HL-60/S4 (cell line): Measurements from ENCODE around the gene PCDH7.

ENCODE experiments used
- in situ Hi-C: fragments of 300-500 bp; cut with MboI; formaldehyde crosslinking; loops from 2 replicates; pipeline ENCODE4 v1.14.3; 2022; ENCODE audit warnings: low sequenced_read_pairs

PCDH7 gene

DNA sequence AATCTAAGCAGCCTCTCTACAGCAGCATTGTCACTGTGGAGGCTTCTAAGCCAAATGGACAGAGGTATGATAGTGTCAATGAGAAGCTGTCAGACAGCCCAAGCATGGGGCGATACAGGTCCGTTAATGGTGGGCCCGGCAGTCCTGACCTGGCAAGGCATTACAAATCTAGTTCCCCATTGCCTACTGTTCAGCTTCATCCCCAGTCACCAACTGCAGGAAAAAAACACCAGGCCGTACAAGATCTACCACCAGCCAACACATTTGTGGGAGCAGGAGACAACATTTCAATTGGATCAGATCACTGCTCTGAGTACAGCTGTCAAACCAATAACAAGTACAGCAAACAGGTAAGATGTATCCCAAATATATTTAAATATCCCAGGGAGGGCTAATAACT lies 4.1 kb downstream of the PCDH7 start:
- in situ Hi-C loops = no loop called here

- in situ Hi-C loops = no loop called here
These were observed 5.4 kb downstream of the PCDH7 start for GRCh38 chr4:30725562-30725961.

DNA sequence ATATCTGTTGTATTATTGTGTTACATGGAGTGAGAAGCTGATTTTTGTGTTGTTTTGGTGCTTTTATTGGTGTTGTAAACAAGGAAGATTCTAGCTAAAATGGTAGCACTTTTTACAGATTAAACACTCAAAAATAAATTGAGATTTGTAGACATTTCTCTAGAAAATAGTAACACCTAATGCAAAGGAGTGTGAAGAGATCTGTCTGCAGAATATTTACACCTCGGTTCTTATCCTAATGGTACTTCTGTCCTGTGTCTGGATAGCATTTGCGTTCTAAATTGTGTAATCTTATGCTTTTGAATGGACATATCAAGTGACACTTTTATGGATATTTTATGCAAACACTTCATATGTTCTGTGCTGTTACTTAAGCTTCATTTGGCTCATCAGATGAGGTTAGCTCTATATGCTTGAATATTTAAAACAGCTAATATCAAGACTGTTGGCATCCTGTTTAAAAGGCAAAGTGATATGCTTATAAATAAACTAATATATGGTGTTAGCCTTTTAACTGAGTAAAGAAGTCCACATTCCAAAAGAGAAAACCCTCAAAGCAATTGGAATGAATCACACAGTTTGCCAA lies 6.0 kb downstream of the PCDH7 start:
- in situ Hi-C loops = no loop called here

- in situ Hi-C loops = no loop called here
These were observed 7.2 kb downstream of the PCDH7 start for GRCh38 chr4:30727409-30727808.

- in situ Hi-C loops = no loop called here
These were observed 8.1 kb downstream of the PCDH7 start for GRCh38 chr4:30728311-30728710.

DNA sequence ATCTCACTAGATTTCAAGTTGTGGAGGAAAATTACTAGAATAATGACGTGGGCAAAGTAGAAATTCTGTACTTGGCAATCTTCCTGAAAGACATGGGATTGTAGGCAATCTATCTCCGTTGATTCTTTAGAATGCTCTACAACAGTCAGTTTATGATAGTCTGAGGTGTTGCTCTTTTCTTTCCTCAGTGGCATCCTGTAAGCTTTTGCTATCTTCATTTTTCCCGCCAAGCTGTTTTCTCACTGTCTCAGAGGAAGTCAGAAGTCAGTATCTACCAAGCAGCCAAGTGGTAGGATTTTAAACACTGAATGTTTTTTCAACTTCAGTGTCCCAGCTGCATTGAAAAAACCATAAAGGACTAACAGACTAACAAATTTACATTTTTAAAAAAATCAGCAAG lies 23.7 kb downstream of the PCDH7 start:
- in situ Hi-C loops = no loop called here

DNA sequence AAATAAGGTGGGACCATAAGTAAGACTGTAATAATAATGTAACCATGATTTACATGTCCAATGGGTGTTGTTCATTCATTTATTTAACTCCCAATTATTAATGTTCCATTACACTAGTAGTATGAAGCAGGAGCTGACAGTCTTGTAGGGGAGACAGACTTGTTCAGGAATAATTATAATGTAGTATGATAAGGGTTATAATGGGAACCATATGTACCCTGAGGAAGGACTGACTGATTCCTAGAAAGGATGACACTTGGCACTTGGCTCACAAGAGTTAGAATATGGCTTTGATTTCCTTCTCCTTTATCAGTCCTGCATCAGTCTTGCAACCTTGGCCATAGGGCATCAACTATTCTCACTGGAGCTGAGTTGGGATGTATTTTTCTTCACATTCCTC lies 24.2 kb downstream of the PCDH7 start:
- in situ Hi-C loops = no loop called here

DNA sequence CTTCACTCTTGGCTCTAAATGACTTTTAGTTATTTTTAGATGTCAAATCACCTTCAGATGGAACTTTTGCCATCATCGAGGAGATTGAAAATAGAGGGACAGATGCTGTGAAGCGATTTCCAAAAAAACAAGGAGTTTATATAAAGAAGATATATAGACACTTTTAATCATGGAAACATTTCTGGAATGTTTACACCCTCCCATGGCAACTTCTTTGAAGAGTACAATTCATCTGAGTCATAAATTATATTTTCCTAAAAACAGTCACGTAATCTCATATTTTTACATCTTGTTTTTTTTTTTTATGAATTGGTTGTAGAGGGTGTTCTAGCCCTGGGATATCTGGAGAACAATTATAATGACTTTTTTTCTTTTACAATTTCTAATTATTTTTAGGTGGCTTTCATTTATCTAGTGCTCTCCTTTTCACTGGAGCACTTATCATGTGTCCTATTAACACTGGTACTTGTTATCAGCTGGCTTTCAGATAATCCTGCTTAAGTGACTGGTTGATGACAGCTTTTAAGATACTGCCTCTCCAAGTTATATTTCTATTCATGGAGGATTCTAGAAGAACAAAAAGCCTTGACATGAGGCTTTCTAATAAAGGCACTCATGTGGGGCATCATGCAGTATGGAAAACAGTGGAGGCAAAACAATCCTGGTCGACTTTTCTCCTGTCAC lies 24.9 kb downstream of the PCDH7 start:
- in situ Hi-C loops = no loop called here

DNA sequence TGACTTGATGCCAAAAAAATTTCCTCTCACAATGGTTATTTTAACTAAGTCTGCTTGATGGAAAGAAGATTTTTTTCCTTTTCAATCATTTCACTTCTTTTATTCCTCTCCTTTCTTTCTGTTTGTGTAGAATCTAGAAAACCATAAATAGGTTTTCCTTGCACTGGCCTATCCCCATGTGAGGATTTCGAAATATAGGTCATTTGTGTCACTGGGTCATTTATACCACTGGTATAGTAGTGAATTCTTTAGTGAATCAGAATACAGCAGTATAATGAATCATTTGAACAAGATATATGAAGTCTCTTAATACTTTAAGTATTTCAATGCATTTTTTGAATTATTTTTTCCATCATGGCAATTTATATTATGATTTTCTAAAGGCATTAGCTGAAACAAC lies 26.6 kb downstream of the PCDH7 start:
- in situ Hi-C loops = no loop called here

- in situ Hi-C loops = no loop called here
These were observed 33.1 kb downstream of the PCDH7 start for GRCh38 chr4:30753316-30753715.

- in situ Hi-C loops = no loop called here
These were observed 33.9 kb downstream of the PCDH7 start for GRCh38 chr4:30754021-30754420.

- in situ Hi-C loops = no loop called here
These were observed 35.2 kb downstream of the PCDH7 start for GRCh38 chr4:30755346-30755745.

DNA sequence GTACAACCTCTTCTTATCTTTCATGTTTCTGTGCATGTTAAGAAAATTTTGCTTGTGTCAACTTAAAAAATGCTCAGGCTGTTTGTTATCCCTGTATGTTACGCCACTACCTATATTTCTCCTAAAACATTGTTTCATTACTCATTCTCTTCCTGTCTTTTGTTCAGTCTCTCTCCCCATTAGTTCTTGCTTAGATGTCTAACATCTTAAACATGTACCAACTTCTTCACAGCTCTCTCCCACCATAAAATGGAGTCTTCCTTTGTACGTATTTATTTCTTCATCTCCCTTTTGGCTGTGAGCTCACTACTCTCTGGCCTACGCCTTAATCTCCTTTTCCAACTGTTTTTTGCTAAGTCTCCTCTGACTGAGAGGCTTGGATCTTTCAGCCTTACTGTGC lies 36.4 kb downstream of the PCDH7 start:
- in situ Hi-C loops = no loop called here

- in situ Hi-C loops = no loop called here
These were observed 37.2 kb downstream of the PCDH7 start for GRCh38 chr4:30757357-30757756.

- in situ Hi-C loops = no loop called here
These were observed 40.4 kb downstream of the PCDH7 start for GRCh38 chr4:30760551-30760950.

DNA sequence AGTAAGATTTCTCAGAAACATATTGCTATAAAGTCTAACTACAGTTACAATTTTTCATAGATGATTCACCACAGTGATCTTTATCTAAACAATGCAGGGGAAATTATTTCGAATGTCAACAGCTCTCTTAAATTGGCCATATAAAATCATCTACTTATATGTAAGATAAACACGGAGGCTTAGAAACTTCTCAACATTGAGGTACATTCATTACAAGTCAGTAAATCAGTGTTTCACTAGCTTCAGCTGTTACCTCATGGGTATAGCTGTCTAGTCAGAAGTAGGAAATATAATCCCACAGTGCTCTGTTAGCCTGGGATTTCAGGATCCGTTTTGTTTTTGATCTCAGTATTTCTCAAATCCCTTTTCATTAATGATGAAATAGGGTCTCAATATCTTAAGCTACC lies 43.2 kb downstream of the PCDH7 start:
- in situ Hi-C loops = no loop called here

DNA sequence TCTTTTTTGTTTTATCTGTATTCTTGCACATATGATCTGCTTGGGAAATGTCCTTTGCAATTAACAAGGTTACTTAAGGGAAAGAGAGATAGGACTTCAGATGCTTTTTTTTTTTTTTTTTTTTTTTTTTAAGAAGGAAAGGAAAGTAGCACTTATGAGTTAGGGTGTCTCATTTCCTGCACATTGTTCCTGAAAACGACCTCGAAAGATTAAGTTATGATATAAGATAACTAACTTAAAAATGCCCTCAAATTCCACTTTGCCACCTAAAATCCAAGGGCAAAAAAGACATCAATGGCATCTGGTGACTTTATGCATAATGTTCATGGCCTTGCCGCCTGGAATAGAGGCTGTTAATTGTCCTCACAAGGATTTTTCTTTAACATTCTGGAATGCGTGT lies 44.9 kb downstream of the PCDH7 start:
- in situ Hi-C loops = no loop called here

DNA sequence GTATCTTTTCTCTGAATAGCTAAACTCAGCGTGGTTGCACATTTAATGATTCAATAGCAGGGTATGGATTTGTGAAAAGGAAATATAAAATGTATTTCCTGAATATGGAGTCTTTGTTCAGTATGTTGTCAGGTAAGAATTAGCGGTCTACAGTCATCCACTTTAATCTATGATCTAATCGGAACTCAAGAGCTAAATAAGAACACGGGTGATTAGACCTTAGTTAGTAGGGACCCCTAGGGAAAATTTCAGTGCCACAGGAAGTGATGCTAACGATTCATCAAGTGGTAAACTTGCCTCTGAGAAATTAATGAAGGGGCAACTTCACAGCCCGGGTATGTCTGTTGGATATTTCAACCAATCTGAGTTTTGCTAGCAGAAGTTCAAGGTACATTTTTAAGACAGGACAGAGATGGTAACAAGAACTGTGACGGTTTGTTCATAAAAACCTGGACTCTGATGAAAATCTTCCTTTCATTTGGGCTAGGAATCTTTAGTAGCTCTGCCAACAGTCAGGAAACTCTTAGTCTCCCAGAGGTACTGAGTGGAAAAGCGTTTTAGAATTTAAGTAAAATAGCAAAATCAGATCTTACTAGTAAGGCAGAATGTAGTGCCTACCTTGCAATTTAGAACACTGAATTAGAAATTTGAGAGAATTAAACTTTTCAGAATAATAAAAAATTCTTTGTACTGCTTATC lies 47.1 kb downstream of the PCDH7 start:
- in situ Hi-C loops = no loop called here

GRCh38 chr4:30768277-30768676 lies 48.1 kb downstream of the PCDH7 start:
- in situ Hi-C loops = no loop called here

GRCh38 chr4:30769093-30769492 lies 48.9 kb downstream of the PCDH7 start:
- in situ Hi-C loops = no loop called here

GRCh38 chr4:30770049-30770549 lies 49.9 kb downstream of the PCDH7 start:
- in situ Hi-C loops = no loop called here

- in situ Hi-C loops = no loop called here
These were observed 50.6 kb downstream of the PCDH7 start for GRCh38 chr4:30770812-30771211.
